ENCODE data around the gene SLC36A2.

DNA sequence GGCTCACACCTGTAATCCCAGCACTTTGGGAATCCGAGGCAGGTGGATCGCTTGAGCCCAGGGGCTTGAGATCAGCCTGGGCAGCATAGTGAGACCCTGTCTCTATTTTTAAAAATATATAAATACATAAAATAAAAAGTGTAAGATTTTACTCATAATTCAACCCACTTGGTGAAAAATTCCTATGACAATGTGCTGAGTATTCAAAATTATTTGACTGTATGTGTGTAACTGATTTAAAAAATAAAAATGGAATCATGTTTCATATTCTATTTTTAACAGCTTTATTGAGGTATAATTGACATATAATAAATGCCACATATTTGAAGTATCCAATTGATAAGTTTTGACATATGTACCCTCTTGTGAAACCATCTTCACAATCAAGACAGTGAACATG lies 71.6 kb downstream of the SLC36A2 start:
- TF ChIP-seq, protein P1, sequence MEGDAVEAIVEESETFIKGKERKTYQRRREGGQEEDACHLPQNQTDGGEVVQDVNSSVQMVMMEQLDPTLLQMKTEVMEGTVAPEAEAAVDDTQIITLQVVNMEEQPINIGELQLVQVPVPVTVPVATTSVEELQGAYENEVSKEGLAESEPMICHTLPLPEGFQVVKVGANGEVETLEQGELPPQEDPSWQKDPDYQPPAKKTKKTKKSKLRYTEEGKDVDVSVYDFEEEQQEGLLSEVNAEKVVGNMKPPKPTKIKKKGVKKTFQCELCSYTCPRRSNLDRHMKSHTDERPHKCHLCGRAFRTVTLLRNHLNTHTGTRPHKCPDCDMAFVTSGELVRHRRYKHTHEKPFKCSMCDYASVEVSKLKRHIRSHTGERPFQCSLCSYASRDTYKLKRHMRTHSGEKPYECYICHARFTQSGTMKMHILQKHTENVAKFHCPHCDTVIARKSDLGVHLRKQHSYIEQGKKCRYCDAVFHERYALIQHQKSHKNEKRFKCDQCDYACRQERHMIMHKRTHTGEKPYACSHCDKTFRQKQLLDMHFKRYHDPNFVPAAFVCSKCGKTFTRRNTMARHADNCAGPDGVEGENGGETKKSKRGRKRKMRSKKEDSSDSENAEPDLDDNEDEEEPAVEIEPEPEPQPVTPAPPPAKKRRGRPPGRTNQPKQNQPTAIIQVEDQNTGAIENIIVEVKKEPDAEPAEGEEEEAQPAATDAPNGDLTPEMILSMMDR (IDR thresholded peaks at IDR 0.05) = no peak
- TF ChIP-seq EZH2 (IDR thresholded peaks at IDR 0.05; ENCODE audit: borderline replicate concordance, insufficient read depth, low read depth, low read length, poor library complexity, severe bottlenecking) = no peak

Data from B cell (primary cell).